Fibroblast of the aortic adventitia (primary cell): ENCODE results near the gene AKR1D1. TPM values are rescaled to one million over a fixed set of nuclear protein-coding genes. Genes with fewer than 3 reads are reported as not detected.
A peak's percentile ranks its signal among the peaks of the same experiment; 100 is the strongest.
"Not testable (repeated sequence)": the region's sequence is repeated elsewhere in the genome, so short reads cannot be mapped to it uniquely, and the experiment has no call there.

Experiments
- DNase-seq: peaks from one replicate; pipeline ENCODE4 v3.0.0-alpha.2; 2010; ENCODE audit warnings: low read depth
- H3K4me3 ChIP-seq: 2 replicates; pipeline ENCODE4 v1.5.1; 2011; ENCODE audit warnings: low read depth, mild to moderate bottlenecking, control low read depth, low read length, moderate library complexity
- CTCF ChIP-seq: IDR thresholded peaks from 2 replicates; pipeline ENCODE4 v1.5.1; 2011; ENCODE audit warnings: mild to moderate bottlenecking, low read length, control low read depth, inconsistent platforms; ENCODE audit not compliant: insufficient read depth
- total RNA-seq: library from RNA; depleted of rRNA; stranded (reverse); fragments of >200 nt; gene quantifications from 2 replicates; pipeline ENCODE4 v1.2.3, GENCODE V29; 2012; ENCODE audit warnings: low replicate concordance

AKR1D1 gene
- total RNA-seq, 1 donor, result not detected

DNA sequence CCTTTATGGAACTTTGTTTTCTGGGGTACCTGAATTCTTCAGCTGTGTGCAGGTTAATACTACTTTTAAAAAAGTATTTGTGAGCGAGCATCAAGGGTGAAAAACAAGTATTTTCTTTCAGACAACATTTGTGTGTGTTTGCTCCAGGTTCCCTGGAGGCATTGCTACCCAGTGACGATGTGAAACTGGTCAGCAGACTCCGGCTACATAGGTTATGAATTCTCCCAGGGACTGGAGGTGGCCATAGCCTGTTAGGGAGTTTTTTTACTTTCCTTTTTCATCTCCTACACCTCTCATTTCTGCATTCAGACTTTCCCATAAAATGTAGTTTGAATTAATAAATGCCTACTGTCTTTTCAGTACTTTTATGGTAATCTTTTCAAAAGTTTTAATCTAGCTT lies 7.6 kb downstream of the AKR1D1 start:
- no peak for TF ChIP-seq CTCF
- no peak for DNase-seq
- H3K4me3 ChIP-seq, result no peak overlapping the region

- no peak overlapping the region for H3K4me3 ChIP-seq
- TF ChIP-seq CTCF, result no peak
- no peak for DNase-seq
Observed at GRCh38 chr7:138086563-138087270, 10.5 kb downstream of the AKR1D1 start.

DNA sequence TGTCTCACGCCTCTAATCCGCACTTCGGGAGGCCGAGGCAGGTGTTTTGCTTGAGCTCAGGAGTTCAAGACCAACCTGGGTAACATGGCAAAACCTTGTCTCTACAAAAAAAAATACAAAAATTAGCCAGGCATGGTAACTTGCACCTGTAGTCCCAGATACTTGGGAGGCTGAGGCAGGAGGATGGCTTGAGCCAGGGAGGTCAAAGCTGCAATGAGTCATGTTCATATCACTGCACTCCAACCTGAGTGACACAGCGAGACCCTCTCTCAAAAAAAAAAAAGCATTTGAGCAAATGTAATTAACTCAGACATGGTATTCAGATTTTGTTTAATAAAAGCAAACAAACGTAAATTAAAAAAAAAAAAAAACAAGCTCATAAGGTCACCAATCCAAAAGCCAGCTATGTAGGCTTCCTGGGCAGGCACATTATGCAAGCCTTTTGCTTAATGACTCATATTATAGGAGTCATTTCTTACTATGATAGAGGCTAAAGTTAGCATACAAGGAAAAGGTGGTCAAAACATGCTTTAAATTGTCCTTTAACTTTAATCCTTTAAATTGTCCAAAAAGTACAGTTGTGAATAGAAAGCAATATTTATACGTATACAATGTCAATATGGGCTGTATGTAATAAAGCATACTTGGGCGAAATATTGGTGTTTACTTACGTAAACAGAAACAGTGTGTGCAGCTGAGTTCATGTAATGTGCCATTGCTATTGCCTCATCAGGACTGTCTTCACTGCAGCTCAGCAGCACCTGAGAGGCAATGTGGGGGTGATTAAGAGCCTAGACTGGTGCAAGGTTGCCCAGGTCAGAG lies 13.0 kb downstream of the AKR1D1 start:
- TF ChIP-seq CTCF, result no peak
- H3K4me3 ChIP-seq, result no peak overlapping the region
- peak; percentile 2 for DNase-seq

GRCh38 chr7:138091032-138091431 lies 14.8 kb downstream of the AKR1D1 start:
- no peak for TF ChIP-seq CTCF
- no peak overlapping the region for H3K4me3 ChIP-seq
- no peak for DNase-seq

GRCh38 chr7:138091840-138092239 lies 15.6 kb downstream of the AKR1D1 start:
- DNase-seq, H3K4me3 ChIP-seq: not testable (repeated sequence)

DNA sequence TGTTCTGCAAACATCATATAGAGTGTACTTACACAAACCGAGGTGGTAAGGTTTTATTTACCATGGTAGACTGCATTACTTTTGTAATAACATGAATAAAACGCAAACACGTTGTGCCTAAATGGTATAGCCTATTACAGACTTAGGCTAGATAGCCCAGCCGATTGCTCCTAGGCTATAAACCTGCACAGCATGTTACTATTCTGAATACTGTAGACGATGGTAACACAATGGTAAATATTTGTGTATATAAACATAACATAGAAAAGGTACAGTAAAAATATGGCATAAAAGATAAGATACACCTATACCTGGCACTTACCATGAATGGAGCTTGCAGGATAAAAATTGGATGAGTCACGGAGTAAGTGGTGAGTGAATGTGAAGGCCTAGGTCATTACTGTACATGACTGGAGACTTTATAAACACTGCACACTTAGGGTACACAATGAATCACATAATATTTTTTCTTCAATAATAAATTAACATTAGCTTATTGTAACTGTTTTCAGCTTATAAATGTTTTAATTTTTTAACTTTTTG lies 16.3 kb downstream of the AKR1D1 start:
- H3K4me3 ChIP-seq, result no peak overlapping the region
- TF ChIP-seq CTCF, result no peak
- DNase-seq, result no peak
